Hematopoietic multipotent progenitor cell (in vitro differentiated cells): ENCODE measurements around the gene VAMP5. TPM values are rescaled to one million over a fixed set of nuclear protein-coding genes. Genes with fewer than 3 reads are reported as not detected.
A peak's percentile ranks its signal among the peaks of the same experiment; 100 is the strongest.
"Not testable (repeated sequence)": the region's sequence is repeated elsewhere in the genome, so short reads cannot be mapped to it uniquely, and the experiment has no call there.

Experiments
- DNase-seq, 3 donors: peaks; one replicate each; pipeline ENCODE4 v3.0.0-alpha.2; 2011 to 2015; ENCODE audit warnings: low read depth in 2 of 3, low spot score in 2 of 3
- total RNA-seq: library from RNA; depleted of rRNA; stranded (reverse); fragments of >200 nt; gene quantifications from one replicate; pipeline ENCODE4 v1.2.3, GENCODE V29; 2012

Gene VAMP5, protein sequence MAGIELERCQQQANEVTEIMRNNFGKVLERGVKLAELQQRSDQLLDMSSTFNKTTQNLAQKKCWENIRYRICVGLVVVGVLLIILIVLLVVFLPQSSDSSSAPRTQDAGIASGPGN
- 38.0 TPM for total RNA-seq

- DNase-seq, result peak in 1 of 3 donors; percentile 37
Observed at GRCh38 chr2:85584354-85584856, at the start of gene VAMP5. VAMP5 (plus strand) TSS chr2:85584431; CDS start chr2:85584491, 60 bp downstream.

DNA sequence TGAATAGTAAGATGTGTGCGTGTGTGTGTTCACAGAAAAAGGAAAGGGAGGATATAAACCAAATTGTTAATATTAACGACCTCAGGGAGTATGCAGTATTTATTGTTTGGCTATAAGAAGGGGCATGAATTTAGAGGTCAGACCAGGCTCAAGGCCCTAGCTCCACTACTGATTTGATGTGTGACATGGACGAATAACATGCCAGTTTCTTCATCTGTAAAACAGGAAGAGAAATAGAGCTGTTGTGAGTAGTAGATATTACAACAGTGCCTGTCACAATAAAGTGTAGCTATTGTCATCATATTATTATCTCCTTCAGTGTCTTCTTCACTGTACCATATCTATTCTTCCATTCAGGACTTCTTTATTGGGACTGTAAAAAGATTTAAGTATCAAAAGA lies 49.4 kb upstream of the VAMP5 start:
- DNase-seq, result no peak

DNA sequence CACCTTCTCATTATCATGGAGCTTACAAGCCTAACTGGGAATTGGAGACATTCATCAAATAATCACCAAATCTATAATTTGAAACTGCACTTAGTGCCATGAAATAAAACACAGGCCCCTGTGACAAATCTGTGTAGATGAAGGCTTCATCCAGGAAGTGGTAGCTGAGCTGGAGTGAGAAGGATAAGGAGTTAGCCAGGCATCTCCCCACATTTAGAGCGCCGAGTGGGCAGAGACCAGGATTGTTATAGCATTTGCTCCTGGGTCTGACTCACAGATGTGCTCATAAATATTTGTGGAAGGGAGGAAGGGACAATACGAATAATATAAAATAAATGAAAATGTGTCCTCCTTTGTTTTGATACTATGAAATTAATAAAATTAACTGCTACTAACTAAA lies 47.8 kb upstream of the VAMP5 start:
- DNase-seq, result no peak

GRCh38 chr2:85537600-85538506 lies 46.4 kb upstream of the VAMP5 start:
- DNase-seq, result peak in 1 of 3 donors; percentile 38

DNA sequence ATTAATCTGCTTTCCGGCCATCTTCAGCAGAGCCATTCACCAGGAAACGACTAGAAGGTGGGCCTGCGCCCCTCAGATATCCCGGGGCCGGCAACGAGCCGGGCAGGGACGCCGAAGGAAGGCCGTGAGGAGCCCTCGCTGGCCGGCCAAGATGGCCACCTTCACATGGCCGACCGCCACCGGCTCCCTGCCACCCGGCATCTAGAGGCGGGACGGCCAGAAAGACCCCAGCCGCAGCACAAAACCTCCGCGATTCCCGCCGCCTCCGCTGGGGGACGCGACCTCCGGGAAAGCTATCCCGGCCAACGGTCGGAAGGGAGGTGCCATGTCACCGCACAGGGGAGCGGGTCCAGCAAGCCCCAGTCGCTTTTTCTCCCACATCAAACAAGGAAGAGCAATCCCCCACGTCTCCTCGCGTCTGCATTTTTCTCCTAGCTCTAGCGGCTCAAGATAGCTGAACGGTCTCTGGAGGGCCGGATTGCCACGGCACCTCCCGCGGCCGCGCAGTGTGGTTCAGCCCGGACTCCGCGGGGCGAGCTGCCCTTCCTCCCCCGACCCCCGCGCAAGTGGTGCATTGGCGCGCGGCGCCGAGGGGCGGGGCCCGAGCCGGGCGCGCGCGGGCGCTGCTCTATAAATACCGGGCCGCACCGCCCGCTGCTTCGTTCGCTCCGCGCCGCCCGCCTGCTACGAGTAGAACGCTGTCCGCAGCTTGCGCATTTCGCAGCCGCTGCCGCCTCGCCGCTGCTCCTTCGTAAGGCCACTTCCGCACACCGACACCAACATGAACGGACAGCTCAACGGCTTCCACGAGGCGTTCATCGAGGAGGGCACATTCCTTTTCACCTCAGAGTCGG lies 45.5 kb upstream of the VAMP5 start, which contains the start of gene MAT2A:
Gene MAT2A (plus strand): TSS at position 662 of the 854 bp plus-strand sequence. CDS start 120 bp downstream, at position 782.
- peak; percentile 78 to 95 (median 94) for DNase-seq

DNA sequence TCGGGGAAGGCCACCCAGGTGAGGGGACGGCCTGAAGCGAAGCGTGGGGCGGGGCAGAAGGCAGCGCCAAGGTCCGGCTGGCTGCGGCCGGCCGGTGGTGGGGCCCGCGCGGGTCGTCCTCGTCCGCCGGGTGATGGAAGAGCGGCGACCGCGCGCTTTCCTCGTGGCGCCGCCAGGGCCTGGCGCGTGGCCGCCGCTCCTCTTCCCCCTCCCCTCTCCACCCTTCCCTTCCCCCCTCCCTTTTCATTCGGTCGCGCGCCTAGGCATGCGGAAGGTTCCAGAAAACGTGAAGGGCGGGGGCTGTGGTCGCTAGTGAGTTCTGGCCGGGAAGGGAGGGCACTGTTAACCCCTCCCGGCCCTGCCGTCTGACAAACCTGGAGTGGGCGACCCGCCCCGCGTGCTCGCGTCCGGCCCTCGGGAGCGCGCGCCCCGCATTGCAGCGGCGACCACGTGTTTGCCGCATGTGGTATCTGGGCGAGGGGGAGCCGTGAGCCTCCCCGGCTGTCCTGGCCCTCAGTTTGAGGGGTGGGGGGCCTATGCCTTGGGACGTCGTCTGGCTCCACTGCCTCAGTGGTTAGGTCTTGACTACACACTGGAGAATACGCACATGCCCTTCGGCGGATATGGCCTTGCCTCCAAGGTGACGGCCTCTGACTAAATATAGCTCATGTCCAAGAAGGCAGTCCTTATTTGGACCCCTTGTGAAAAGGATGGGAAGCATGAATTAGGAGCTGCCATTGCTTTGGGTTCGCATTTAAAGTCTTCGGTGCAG lies 44.7 kb upstream of the VAMP5 start:
- DNase-seq, result peak; percentile 49 to 80 (median 77)

- DNase-seq, result no peak
Observed at GRCh38 chr2:85540133-85540648, 44.0 kb upstream of the VAMP5 start.

DNA sequence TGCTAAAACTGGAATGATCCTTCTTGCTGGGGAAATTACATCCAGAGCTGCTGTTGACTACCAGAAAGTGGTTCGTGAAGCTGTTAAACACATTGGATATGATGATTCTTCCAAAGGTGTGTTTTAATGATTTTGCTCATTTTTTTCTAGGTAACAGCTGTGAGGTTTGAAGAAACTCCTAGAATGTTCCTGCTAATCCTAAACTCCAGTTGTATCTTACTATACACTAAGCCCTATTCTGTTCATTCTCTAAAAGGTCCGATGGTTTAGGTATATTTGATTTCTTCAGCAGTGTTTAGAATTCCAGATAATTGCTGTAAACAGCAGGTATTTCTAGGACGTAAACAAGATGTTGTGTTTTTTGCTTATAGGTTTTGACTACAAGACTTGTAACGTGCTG lies 43.0 kb upstream of the VAMP5 start:
- no peak for DNase-seq

- DNase-seq, result no peak
Observed at GRCh38 chr2:85541753-85542457, 42.3 kb upstream of the VAMP5 start.

GRCh38 chr2:85542777-85543176 lies 41.5 kb upstream of the VAMP5 start:
- DNase-seq, result no peak

- DNase-seq, result not testable (repeated sequence)
Observed at GRCh38 chr2:85544254-85544691, 40.0 kb upstream of the VAMP5 start.

DNA sequence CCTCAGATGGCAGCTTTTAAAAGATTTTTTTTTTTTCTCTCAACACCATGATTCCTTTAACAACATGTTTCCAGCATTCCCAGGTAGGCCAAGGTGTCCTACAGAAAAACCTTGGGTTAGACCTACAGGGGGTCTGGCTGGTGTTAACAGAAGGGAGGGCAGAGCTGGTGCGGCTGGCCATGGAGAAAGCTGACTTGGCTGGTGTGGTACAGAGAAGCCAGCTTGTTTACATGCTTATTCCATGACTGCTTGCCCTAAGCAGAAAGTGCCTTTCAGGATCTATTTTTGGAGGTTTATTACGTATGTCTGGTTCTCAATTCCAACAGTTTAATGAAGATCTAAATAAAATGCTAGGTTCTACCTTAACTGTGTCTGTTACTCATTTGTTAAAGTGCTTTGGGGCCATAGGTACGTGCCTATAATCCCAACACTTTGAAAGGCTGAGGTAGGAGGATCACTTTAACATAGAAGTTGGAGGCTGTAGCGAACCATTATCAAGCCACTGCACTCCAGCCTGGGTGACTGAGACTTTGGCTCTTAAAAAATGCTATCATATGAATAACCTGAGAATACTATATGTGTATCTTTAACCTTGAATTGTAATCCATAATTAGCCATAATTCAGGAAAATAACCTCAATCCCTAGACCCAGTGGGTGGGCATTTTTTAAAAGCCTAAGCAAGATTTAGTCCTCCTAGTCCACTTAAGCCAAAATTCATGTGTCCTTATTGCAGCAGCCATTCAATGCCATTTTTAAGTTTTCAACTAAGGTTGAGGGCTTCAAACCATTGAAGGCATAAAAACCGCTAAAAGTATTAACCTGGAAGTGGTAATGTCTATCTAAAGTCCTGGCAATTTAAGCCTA lies 39.1 kb upstream of the VAMP5 start:
- not testable (repeated sequence) for DNase-seq

DNA sequence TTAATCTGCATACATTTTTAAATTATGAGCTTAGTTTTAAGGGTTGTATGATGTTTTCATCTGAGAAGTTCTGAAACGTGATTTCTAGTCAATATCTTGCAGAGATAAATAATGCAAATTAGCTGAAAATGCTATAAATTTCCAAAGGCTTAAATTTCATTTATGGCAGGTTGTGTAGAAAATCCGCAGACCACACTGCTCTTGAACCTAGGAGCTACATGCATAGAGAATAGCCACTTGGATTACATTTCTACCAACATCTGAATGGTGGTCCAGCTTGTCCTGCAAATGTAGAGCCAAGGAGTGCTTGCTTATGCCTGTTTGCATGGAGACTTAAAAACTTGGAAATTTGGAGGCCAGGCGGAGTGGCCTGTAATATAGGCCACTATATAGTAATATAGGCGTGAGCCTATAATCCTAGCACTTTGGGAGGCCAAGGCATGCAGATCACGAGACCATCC lies 38.4 kb upstream of the VAMP5 start:
- DNase-seq, result no peak

DNA sequence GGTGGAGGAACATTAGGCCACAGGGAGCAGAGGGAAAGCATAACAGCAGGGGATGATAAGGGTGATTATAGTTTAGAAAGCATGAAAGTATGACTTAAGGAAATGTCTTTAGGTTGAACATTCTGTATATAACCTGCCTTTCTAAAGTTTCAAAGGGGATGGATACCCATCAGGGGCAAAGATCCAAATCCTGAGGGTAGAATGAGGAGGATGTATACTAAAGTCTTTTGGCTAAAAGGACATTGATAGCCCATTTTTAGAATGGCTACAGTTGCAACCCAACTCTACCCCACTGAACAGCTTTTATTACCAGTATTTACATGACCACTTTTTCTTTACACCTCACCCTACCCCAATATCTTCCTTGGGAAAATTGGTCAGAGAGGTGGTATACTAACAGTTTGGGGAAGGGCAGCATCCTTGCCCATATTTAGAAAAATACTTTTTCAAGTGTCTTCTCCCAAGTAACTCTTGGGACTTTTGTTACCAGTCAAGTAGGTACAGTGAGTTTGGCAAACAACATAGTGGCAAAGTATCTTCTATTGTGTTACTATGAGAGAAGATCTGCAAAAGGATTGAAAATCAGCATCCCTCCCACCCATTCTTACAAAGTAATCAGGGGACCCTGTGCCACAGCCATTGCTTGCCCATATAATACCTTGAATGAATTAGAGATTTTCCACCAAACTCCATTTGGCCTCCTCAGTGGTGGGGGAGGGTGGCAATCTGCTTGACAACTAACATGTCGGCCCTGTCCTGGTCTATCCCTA lies 37.0 kb upstream of the VAMP5 start:
- no peak for DNase-seq

- no peak for DNase-seq
Observed at GRCh38 chr2:85547859-85548607, 36.2 kb upstream of the VAMP5 start.

DNA sequence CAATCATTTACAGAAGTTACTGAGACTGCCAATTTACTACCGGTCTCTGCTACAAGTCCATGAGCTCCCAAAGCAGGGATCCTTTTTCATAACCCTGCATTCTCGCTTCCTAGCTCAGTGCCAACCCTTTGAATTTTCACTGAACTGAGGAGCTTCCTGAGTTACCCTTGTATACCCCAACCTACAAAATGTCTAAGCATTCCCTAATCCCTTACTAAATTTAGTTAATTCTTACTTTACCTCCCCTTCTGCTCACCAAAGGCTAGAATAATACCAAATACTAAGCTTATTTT lies 35.7 kb upstream of the VAMP5 start:
- DNase-seq, result no peak

GRCh38 chr2:85549095-85549494 lies 35.1 kb upstream of the VAMP5 start:
- DNase-seq, result no peak
